Osteoblast (primary cell): ENCODE data around the gene POLR3GL. TPM values are rescaled to one million over a fixed set of nuclear protein-coding genes. Genes with fewer than 3 reads are reported as not detected.

Experiments
- DNase-seq: peaks from one replicate; pipeline ENCODE4 v3.0.0; 2011; ENCODE audit warnings: low spot score, mixed read lengths; ENCODE audit not compliant: insufficient read length; ENCODE audit errors: missing footprints
- H2AFZ ChIP-seq: 2 replicates; pipeline ENCODE4 v1.6.0; 2011; ENCODE audit warnings: mild to moderate bottlenecking, low read length
- H3K27ac ChIP-seq: 2 replicates; pipeline ENCODE4 v1.5.1; 2011; ENCODE audit warnings: mild to moderate bottlenecking, low read depth, low read length, moderate library complexity
- H3K27me3 ChIP-seq: 2 replicates; pipeline ENCODE4 v1.6.0; 2012; ENCODE audit warnings: mild to moderate bottlenecking, control low read depth, inconsistent platforms, low read length, moderate library complexity; ENCODE audit not compliant: insufficient read depth
- H3K36me3 ChIP-seq: 2 replicates; pipeline ENCODE4 v1.5.1; 2011; ENCODE audit warnings: mild to moderate bottlenecking, low read length, control low read depth, moderate library complexity; ENCODE audit not compliant: insufficient read depth
- H3K4me1 ChIP-seq: 2 replicates; pipeline ENCODE4 v1.5.1; 2011; ENCODE audit warnings: mild to moderate bottlenecking, low read length, control low read depth, moderate library complexity; ENCODE audit not compliant: insufficient read depth
- H3K4me2 ChIP-seq: 2 replicates; pipeline ENCODE4 v1.6.0; 2011; ENCODE audit warnings: mild to moderate bottlenecking, low read length; ENCODE audit not compliant: insufficient read depth
- H3K4me3 ChIP-seq: fragments of 200-600 bp; sonication (generic); 3 replicates; pipeline ENCODE4 v1.5.1; 2012; ENCODE audit warnings: mild to moderate bottlenecking, low read length, inconsistent platforms; ENCODE audit not compliant: insufficient read depth
- H3K79me2 ChIP-seq: 2 replicates; pipeline ENCODE4 v1.6.0; 2012; ENCODE audit warnings: mild to moderate bottlenecking, low read length, control low read depth, inconsistent platforms; ENCODE audit not compliant: insufficient read depth
- H3K9me3 ChIP-seq: 2 replicates; pipeline ENCODE4 v1.5.1; 2011; ENCODE audit warnings: low read depth, low read length, control low read depth
- H4K20me1 ChIP-seq: 2 replicates; pipeline ENCODE4 v1.6.0; 2012; ENCODE audit warnings: mild to moderate bottlenecking, low read length, control low read depth; ENCODE audit not compliant: insufficient read depth
- total RNA-seq: library from RNA; depleted of rRNA; stranded (reverse); fragments of >200 nt; gene quantifications from 2 replicates; pipeline ENCODE4 v1.2.3, GENCODE V29; 2012
- TF ChIP-seq, protein P1 (sequence below): IDR thresholded peaks from 2 replicates; pipeline ENCODE4 v1.5.1; 2011; ENCODE audit warnings: mild to moderate bottlenecking, low read depth, low read length, moderate library complexity; ENCODE audit errors: extremely low read depth

The POLR3GL gene
- total RNA-seq, 1 donor = 9.4 TPM

- Histone ChIP-seq H3K4me2 (no peak overlapping the region), H3K36me3 (peaks cover 9% of the 10 kb centered on the region), H3K4me1 (peaks cover 18% of the 10 kb centered on the region), H2AFZ (no peak overlapping the region), H4K20me1 (peaks cover 10% of the 10 kb centered on the region), H3K27ac (no peak overlapping the region), H3K27me3 (no peaks in the 10 kb centered on the region), H3K9me3 (no peaks in the 10 kb centered on the region), H3K79me2 (peaks cover 6% of the 10 kb centered on the region), H3K4me3 (no peak overlapping the region)
- no peak for DNase-seq
- TF ChIP-seq, protein P1, sequence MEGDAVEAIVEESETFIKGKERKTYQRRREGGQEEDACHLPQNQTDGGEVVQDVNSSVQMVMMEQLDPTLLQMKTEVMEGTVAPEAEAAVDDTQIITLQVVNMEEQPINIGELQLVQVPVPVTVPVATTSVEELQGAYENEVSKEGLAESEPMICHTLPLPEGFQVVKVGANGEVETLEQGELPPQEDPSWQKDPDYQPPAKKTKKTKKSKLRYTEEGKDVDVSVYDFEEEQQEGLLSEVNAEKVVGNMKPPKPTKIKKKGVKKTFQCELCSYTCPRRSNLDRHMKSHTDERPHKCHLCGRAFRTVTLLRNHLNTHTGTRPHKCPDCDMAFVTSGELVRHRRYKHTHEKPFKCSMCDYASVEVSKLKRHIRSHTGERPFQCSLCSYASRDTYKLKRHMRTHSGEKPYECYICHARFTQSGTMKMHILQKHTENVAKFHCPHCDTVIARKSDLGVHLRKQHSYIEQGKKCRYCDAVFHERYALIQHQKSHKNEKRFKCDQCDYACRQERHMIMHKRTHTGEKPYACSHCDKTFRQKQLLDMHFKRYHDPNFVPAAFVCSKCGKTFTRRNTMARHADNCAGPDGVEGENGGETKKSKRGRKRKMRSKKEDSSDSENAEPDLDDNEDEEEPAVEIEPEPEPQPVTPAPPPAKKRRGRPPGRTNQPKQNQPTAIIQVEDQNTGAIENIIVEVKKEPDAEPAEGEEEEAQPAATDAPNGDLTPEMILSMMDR = no peak
These were observed 23.4 kb downstream of the POLR3GL start for GRCh38 chr1:145987926-145988325.

DNA sequence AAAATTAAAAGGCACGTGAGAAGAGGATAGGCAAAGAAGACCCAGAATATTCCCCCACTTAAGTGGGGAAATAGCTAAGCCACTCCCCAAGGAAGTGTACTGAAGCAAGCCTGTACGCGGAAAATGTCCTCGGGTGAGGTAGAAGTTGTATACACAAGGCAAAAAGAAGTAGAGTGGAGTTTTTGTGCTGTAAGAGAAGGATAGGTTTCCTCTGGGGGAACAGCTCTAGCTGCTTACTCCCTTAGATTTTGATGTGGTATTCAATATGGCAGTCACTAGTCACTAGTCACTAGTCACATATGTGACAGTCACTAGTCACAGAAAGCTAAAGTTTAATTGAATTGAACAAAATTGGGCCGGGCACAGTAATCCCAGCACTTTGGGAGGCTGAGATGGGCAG is 24.3 kb downstream of the POLR3GL start:
- peaks cover 26% of the 10 kb centered on the region for H3K4me1 ChIP-seq
- no peak overlapping the region for H3K27ac ChIP-seq
- no peak overlapping the region for H3K4me2 ChIP-seq
- no peak for DNase-seq
- peaks cover 14% of the 10 kb centered on the region for H3K79me2 ChIP-seq
- H3K4me3 ChIP-seq = no peak overlapping the region
- TF ChIP-seq, protein P1 = no peak
- H3K9me3 ChIP-seq = no peaks in the 10 kb centered on the region
- H2AFZ ChIP-seq = no peak overlapping the region
- no peaks in the 10 kb centered on the region for H3K27me3 ChIP-seq
- peaks cover 18% of the 10 kb centered on the region for H3K36me3 ChIP-seq
- H4K20me1 ChIP-seq = peaks cover 18% of the 10 kb centered on the region

DNA sequence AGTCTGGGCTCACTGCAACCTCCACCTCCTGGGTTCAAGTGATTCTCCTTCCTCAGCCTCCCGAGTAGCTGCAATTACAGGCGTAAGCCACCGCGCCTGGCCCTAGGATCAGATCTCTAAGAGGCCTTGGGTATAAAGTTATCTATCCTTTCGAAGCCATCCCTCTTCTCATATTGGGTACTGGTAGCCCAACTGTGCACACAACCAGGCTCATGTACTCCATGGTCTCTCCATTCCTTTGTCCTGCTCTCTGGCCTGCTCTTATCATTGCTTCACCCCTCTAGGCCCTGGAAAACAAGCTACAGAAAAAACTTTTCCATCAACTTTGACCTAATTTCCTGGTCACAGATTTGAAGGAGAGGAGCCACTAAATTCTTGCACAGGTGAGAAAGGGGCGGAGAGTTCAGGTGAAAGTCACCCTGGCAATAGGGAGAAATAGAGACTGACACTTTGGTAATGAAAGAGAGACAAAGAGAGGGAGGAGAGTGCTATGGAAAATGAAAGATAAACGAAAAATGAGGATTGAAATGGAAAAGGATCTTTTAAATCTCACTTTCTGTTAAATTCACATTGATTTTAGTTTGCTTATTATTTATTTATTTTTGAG is 25.9 kb downstream of the POLR3GL start:
- H2AFZ ChIP-seq = no peak overlapping the region
- H3K4me2 ChIP-seq = no peak overlapping the region
- H3K4me3 ChIP-seq = no peak overlapping the region
- peaks cover 30% of the 10 kb centered on the region for H3K79me2 ChIP-seq
- peaks cover 34% of the 10 kb centered on the region for H3K36me3 ChIP-seq
- DNase-seq = no peak
- no peaks in the 10 kb centered on the region for H3K27me3 ChIP-seq
- TF ChIP-seq, protein P1 = no peak
- peak overlapping the region; percentile 12 for H3K27ac ChIP-seq
- no peaks in the 10 kb centered on the region for H3K9me3 ChIP-seq
- peaks cover 34% of the 10 kb centered on the region for H4K20me1 ChIP-seq
- H3K4me1 ChIP-seq = peaks cover 31% of the 10 kb centered on the region

DNA sequence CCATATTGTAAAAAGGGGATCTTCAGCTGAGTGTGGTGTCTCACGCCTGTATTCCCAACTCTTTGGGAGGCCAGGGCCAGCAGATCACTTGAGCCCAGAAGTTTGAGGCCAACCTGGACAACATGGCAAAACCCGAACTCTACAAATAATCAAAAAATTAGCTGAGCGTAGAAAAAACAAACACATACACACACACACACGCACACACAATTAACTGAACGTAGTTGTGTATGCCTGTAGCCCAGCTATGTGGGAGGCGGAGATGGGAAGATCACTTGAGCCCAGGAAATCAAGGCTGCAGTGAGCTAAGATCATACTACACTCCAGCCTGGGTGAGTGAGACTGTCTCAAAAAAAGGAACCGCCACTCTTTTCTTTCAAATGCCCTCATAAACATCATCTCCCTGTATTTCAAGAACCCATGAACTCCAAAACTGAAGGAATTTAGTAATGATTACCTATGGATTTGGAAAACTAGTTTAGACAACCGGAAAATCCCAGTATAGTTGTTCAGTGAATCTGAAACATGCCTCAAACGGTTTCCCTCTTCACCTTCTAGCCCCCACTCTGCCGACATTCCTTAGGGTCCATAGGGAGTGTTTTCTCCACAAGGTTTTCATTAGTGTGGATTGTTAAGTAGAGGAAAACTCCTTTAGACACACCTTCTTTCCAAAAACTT is 27.4 kb downstream of the POLR3GL start:
- Histone ChIP-seq H4K20me1 (peaks cover 43% of the 10 kb centered on the region), H3K27me3 (no peaks in the 10 kb centered on the region), H3K36me3 (peaks cover 38% of the 10 kb centered on the region), H2AFZ (no peak overlapping the region), H3K4me1 (peaks cover 22% of the 10 kb centered on the region), H3K9me3 (no peaks in the 10 kb centered on the region), H3K27ac (no peak overlapping the region), H3K4me2 (peak overlapping the region; percentile 92), H3K4me3 (peak overlapping the region; percentile 19), H3K79me2 (peaks cover 40% of the 10 kb centered on the region)
- TF ChIP-seq, protein P1 = no peak
- DNase-seq = no peak
